NT2/D1 (cell line): ENCODE data around the gene PAK1IP1.

ENCODE experiments used
- SUZ12 ChIP-seq: IDR thresholded peaks from 2 replicates; pipeline ENCODE4 v1.6.1; 2011; ENCODE audit not compliant: insufficient read length, insufficient read depth; ENCODE audit errors: extremely low read depth
- YY1 ChIP-seq: IDR thresholded peaks from 2 replicates; pipeline ENCODE4 v1.6.1; 2011; ENCODE audit not compliant: insufficient read length, insufficient read depth
- ZNF274 ChIP-seq: IDR thresholded peaks from 2 replicates; pipeline ENCODE4 v1.6.1; 2011; ENCODE audit warnings: mild to moderate bottlenecking, low read depth, low read length

DNA sequence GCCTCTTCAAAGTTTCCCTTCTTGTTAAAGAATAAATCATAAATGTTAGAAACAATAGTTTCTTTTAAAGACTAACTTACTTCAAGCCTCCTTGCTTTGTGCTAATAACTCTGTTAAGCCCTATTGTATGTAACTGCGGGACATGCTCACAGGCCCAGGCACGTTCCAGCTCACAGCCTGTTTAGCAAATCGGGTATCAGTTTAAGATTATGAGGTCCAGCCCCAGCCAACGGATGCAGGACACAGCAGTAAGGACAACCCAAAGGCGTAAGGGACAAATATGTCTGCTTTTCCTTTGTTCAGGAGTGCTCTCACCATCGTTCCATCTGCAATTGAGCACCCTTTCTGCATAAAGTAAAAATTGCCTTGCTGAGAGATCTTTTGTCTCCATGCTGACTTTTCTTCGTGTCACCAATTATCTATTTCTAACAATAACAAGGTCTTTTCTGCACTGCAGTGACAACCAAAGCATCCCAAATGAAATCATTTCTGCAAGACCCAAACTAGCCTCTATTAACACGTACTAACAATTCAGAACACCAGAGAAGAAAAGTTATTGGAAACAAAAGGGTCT lies 1.7 kb upstream of the PAK1IP1 start:
- no peak for TF ChIP-seq ZNF274
- TF ChIP-seq YY1 = no peak
- TF ChIP-seq SUZ12 = no peak
